Keratinocyte (primary cell): ENCODE measurements around the gene SPTBN5. TPM values are rescaled to one million over a fixed set of nuclear protein-coding genes. Genes with fewer than 3 reads are reported as not detected.

Experiments
- DNase-seq: peaks from one replicate; pipeline ENCODE4 v3.0.0-alpha.2; 2011; ENCODE audit warnings: low read depth, missing footprints, low spot score
- FAIRE-seq: peaks from 2 replicates; lab custom pipeline; 2011; peaks lifted over from hg19 to GRCh38; lab: Jason Lieb, UNC
- H2AFZ ChIP-seq: 2 replicates; pipeline ENCODE4 v1.6.0; 2012; ENCODE audit warnings: low read length, control low read depth, inconsistent platforms; ENCODE audit not compliant: control insufficient read depth
- H3K27ac ChIP-seq: 2 replicates; pipeline ENCODE4 v1.5.1; 2011; ENCODE audit warnings: low read length; ENCODE audit not compliant: control insufficient read depth, insufficient read depth
- H3K27me3 ChIP-seq: 3 replicates; pipeline ENCODE4 v1.6.0; 2011; ENCODE audit warnings: low read length; ENCODE audit not compliant: control insufficient read depth, insufficient read depth; ENCODE audit errors: extremely low read depth
- H3K36me3 ChIP-seq, 2 experiments: 2 replicates in 1 of 2; 3 replicates in 1 of 2; pipeline ENCODE4 v1.5.1; 2011; ENCODE audit warnings: low read length in 2 of 2, mild to moderate bottlenecking in 1 of 2; ENCODE audit not compliant: control insufficient read depth in 2 of 2, insufficient read depth in 2 of 2; ENCODE audit errors: extremely low read depth in 1 of 2
- H3K4me1 ChIP-seq: 3 replicates; pipeline ENCODE4 v1.5.1; 2011; ENCODE audit warnings: low read length; ENCODE audit not compliant: control insufficient read depth, insufficient read depth; ENCODE audit errors: extremely low read depth
- H3K4me2 ChIP-seq: 3 replicates; pipeline ENCODE4 v1.6.0; 2011; ENCODE audit warnings: low read depth, low read length; ENCODE audit not compliant: control insufficient read depth, insufficient read depth; ENCODE audit errors: extremely low read depth
- H3K4me3 ChIP-seq, 3 experiments: fragments of 200-600 bp in 1 of 3; sonication (generic) in 1 of 3; 2 replicates in 2 of 3; 3 replicates in 1 of 3; pipeline ENCODE4 v1.5.1; 2011 to 2016; ENCODE audit warnings: low read length in 3 of 3, mild to moderate bottlenecking in 3 of 3, control low read depth in 2 of 3, inconsistent platforms in 1 of 3, low read depth in 1 of 3, mixed read lengths in 1 of 3, mixed run types in 1 of 3, moderate library complexity in 1 of 3; ENCODE audit not compliant: control insufficient read depth in 2 of 3, insufficient read depth in 2 of 3; ENCODE audit errors: extremely low read depth in 1 of 3
- H3K79me2 ChIP-seq: 2 replicates; pipeline ENCODE4 v1.6.0; 2012; ENCODE audit warnings: low read length; ENCODE audit not compliant: control insufficient read depth, insufficient read depth
- H3K9ac ChIP-seq: 3 replicates; pipeline ENCODE4 v1.6.0; 2011; ENCODE audit warnings: low read length; ENCODE audit not compliant: control insufficient read depth, insufficient read depth; ENCODE audit errors: extremely low read depth
- H3K9me1 ChIP-seq: 3 replicates; pipeline ENCODE4 v1.6.0; 2011; ENCODE audit warnings: low read length; ENCODE audit not compliant: control insufficient read depth, insufficient read depth; ENCODE audit errors: extremely low read depth
- H3K9me3 ChIP-seq: 2 replicates; pipeline ENCODE4 v1.5.1; 2012; ENCODE audit warnings: low read depth, low read length; ENCODE audit not compliant: control insufficient read depth
- H4K20me1 ChIP-seq: 3 replicates; pipeline ENCODE4 v1.6.0; 2011; ENCODE audit warnings: low read length; ENCODE audit not compliant: control insufficient read depth, insufficient read depth; ENCODE audit errors: extremely low read depth
- CTCF ChIP-seq, 3 experiments: IDR thresholded peaks in 1 of 3; conservative IDR thresholded peaks in 1 of 3; optimal IDR thresholded peaks in 1 of 3; 2 replicates in 2 of 3; 3 replicates in 1 of 3; pipeline versions ENCODE3 to v1.5.1; 2011; ENCODE audit warnings: low read length in 3 of 3, mild to moderate bottlenecking in 3 of 3, moderate library complexity in 2 of 3, control low read depth in 1 of 3, inconsistent platforms in 1 of 3; ENCODE audit not compliant: insufficient read depth in 2 of 3; ENCODE audit errors: extremely low read depth in 1 of 3
- EZH2 ChIP-seq: IDR thresholded peaks from one replicate; pipeline ENCODE4 v1.6.1; 2012; ENCODE audit warnings: inconsistent platforms, mild to moderate bottlenecking, low read length, moderate library complexity
- dilution Hi-C: fragments of 300-500 bp; cut with MboI; formaldehyde crosslinking; loops from one replicate; pipeline ENCODE4 v1.7.0; 2020; ENCODE audit warnings: low sequenced_read_pairs; ENCODE audit not compliant: extremely low pct_ligation_motif_present
- polyA plus RNA-seq, 5 experiments: library from polyadenylated mRNA; depleted of rRNA in 3 of 5; stranded (reverse) in 3 of 5; stranded (forward) in 1 of 5; unstranded in 1 of 5; fragments of >200 nt; gene quantifications; 1 replicate in 1 of 5; 2 replicates in 3 of 5; 3 replicates in 1 of 5; pipeline versions ENCODE4 v1.2.1 to v1.2.3, GENCODE V29; 2011 to 2012; ENCODE audit warnings: missing spikeins in 2 of 5, low read depth in 1 of 5, low replicate concordance in 1 of 5

The SPTBN5 gene
- polyA plus RNA-seq, 1 donor (not counting 4 experiments of a cell fraction or from before 2014, with no cell fraction given): 0.66 TPM

GRCh38 chr15:41884458-41884857 lies 9.4 kb downstream of the SPTBN5 start:
- no peak for DNase-seq
- no peaks in the 10 kb centered on the region for H3K79me2 ChIP-seq
- FAIRE-seq: no peak
- H3K27ac ChIP-seq: no peak overlapping the region
- no peak overlapping the region for H3K4me2 ChIP-seq
- H3K27me3 ChIP-seq: peaks cover 13% of the 10 kb centered on the region
- H3K36me3 ChIP-seq: no peaks in the 10 kb centered on the region
- H3K4me3 ChIP-seq: no peak overlapping the region
- no peaks in the 10 kb centered on the region for H3K9me3 ChIP-seq
- dilution Hi-C loops: no loop called here
- peaks cover 7% of the 10 kb centered on the region for H3K4me1 ChIP-seq
- TF ChIP-seq EZH2 (no peak), CTCF (optimal IDR thresholded peaks at IDR 0.05 in 1 of 3, IDR thresholded peaks at IDR 0.05 in 1 of 3, conservative IDR thresholded peaks at IDR 0.05 in 1 of 3; ENCODE audit: extremely low read depth in 1 of 3, insufficient read depth in 2 of 3, low read length in 3 of 3) (no peak)
- no peak overlapping the region for H2AFZ ChIP-seq
- no peak overlapping the region for H3K9ac ChIP-seq
- no peaks in the 10 kb centered on the region for H3K9me1 ChIP-seq
- H4K20me1 ChIP-seq: no peaks in the 10 kb centered on the region

- Histone ChIP-seq H3K9me1 (no peaks in the 10 kb centered on the region), H2AFZ (no peak overlapping the region), H4K20me1 (no peaks in the 10 kb centered on the region), H3K9me3 (no peaks in the 10 kb centered on the region), H3K27me3 (peaks cover 13% of the 10 kb centered on the region), H3K27ac (no peak overlapping the region), H3K79me2 (no peaks in the 10 kb centered on the region), H3K4me1 (peaks cover 7% of the 10 kb centered on the region), H3K4me2 (no peak overlapping the region), H3K4me3 (no peak overlapping the region), H3K36me3 (no peaks in the 10 kb centered on the region), H3K9ac (no peak overlapping the region)
- DNase-seq (no peak), FAIRE-seq (no peak)
- no peak for TF ChIP-seq CTCF (optimal IDR thresholded peaks at IDR 0.05 in 1 of 3, IDR thresholded peaks at IDR 0.05 in 1 of 3, conservative IDR thresholded peaks at IDR 0.05 in 1 of 3; ENCODE audit: extremely low read depth in 1 of 3, insufficient read depth in 2 of 3, low read length in 3 of 3)
- dilution Hi-C loops: no loop called here
These were observed 10.4 kb downstream of the SPTBN5 start for GRCh38 chr15:41883484-41883825.
